Central memory CD4-positive, alpha-beta T cell (primary cell): ENCODE measurements around the gene TESK2.
A peak's percentile ranks its signal among the peaks of the same experiment; 100 is the strongest.

Experiments used
- DNase-seq: peaks from one replicate; pipeline ENCODE4 v3.0.0; 2022

TESK2 gene

DNA sequence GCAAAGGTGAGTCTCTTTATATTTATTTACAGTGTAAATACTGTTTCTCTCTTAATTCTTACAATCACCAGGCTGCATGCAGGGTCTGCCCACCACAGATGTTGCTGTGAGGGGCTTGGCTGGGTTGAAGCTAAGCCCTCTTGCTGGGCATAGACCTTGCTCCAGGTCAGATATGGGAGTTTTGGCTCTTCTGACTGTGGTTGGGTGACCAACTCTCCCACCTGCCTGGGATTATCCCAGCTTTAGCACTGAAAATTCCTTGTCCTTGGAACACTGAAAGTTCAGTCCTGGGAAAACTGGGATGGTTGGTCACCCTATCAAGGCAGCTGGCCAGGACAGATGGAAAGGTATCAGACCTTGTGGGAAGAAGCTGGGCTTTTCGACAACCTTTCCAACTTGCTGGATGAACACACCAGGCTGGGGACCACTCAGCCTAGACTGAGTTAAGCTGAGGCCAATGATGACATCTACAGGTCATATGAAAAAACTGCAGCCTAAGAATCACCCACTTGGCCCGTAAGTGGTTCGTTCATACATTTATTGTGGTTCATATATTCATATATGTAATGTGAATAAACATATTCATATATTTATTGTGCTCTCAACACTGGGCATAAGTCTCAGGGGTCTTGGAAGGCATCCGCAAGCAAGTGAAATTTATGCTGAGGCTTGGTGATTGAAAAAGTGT lies 190.8 kb downstream of the TESK2 start:
- DNase-seq: peak; percentile 44

- no peak for DNase-seq
Observed at GRCh38 chr1:45299296-45299695, 191.7 kb downstream of the TESK2 start.

DNA sequence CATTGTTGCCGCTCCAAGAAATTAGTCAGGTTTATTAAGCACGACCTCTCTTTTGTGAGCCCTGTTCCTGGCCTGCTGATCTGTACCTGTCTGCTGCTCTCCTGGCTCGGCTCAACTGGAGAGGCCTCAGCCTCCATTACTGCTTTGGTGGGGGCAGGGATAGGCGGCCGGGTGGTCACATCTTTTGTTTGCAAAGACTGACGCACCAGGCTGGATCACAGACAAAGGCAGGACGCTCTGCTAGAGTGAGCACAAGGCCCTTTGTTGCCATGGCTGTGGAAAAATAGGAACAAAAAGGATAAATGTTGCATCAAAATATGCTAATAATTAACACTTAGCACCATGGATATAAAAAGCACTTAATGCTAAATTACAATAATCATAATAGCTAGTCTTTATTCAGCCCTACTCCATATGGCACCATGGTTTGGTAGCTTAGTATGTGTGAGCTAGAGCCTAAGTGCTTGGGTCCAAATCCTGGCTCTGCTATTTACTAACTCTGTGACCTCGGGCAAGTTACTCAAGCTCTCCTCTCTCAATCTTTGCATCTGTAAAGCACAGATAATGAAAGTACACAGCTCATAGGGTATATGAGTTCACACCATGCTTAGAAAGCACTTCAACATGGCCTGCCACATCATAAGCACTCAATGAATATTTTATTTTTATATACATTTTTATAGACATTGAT lies 193.2 kb downstream of the TESK2 start:
- no peak for DNase-seq
